GM18526 (cell line): ENCODE measurements around the gene FRZB.

Experiments
- POLR2A ChIP-seq: IDR thresholded peaks from 3 replicates; pipeline ENCODE4 v1.6.1; 2011; ENCODE audit not compliant: insufficient read length; ENCODE audit errors: extremely low read depth

The FRZB gene

GRCh38 chr2:182895798-182896197, 29.4 kb upstream of the FRZB start:
- no peak for TF ChIP-seq POLR2A

DNA sequence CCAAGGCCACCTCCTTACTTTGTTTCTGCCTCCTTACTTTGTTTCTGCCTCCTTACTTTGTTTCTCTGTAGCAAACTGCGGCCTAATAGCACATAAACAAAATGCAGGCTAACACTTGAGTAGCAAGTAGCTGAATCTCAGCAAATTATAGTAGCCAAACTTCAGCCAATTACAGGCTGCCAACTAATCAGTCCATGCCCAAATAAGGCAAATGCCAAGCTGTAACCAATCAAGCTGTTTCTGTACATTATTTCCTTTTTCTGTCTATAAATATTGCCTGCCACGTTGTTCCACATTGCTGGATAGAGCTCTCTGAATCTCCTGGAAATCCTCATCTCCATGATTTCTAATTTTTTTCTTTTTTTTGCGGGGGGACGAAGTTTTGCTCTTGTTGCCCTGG, 28.7 kb upstream of the FRZB start:
- no peak for TF ChIP-seq POLR2A

DNA sequence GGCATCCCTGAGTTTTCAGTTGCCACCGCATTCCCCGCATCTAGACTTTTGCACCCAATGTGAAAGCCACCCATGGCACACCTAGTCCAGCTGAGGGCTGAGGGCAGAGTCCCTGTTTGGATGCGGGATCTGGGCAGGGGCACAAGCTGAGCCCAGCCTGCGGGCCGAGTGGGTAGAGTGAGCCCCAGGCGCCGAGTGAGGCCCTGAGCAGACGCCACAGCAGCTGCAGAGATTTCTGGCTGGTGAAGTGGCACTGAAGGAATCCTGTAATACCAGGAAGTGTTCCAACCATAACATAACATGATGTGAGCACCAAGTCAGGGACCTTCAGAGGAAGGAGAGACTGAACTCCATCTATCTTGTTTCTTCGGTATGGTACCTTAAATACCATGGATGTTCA, 27.7 kb upstream of the FRZB start:
- no peak for TF ChIP-seq POLR2A

GRCh38 chr2:182893666-182894065, 27.2 kb upstream of the FRZB start:
- no peak for TF ChIP-seq POLR2A

DNA sequence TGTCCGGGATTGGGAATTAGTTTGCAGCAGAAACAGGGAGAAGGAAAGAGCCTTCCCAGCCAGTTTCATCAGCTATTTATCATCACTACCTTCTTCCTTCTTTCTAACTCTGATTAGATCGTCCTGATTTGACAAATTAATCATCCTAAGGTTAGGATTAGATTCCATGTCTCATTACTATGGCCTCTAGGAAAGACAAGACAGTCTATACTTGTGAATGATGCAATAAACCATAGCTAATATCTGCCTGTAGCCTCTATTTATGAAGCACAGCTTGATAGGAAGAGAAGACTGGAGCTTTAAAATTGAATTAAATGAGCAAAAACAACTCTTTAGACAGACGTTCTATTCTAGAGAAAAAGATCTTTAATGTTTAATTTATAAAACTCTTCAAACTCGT, 25.2 kb upstream of the FRZB start:
- TF ChIP-seq POLR2A: no peak

DNA sequence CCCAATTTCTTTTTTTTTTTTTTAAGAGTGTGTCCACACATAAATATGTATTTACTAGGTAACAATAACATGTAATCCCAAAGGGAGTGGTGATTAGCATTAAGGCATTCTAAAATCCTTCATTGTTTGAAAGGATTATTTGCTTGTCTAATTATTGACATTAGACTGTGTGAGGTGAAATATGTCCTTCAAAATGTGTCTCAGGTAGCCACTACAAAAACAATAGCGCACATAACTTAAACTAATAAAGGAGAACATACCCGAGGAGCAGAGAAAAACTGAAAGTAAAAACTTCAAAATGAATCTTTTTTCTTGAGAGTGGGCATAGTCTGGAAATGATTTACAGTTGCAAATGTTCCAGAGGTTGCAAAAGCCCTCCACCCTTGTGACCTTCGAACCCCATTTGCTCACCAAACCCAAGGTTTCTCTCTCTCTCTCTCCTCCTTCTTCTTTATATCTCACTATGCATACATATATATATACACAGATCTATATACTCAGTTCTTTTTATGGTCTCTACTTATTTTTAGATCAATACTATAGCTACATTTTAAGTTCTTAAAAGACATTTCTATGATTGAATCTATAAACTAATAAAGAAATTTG, 24.4 kb upstream of the FRZB start:
- no peak for TF ChIP-seq POLR2A

DNA sequence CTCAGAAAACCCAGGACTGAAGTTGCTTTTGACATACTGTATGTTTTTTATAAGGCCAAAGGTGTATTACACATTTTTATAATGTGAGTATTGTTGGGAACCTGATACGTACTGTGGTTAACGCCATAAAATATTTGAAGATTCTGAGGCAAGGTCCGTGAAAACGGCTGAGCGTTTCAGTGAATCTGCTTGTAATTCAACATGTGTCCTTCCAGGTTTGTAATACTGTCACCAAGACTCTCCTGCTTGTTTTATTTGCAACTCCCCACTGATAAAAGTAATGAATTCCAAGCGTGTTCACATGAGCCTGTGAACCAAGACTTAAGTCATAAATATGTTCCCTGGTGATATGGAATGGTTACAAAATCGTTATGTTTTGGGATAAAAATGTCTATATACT, 23.9 kb upstream of the FRZB start:
- no peak for TF ChIP-seq POLR2A

DNA sequence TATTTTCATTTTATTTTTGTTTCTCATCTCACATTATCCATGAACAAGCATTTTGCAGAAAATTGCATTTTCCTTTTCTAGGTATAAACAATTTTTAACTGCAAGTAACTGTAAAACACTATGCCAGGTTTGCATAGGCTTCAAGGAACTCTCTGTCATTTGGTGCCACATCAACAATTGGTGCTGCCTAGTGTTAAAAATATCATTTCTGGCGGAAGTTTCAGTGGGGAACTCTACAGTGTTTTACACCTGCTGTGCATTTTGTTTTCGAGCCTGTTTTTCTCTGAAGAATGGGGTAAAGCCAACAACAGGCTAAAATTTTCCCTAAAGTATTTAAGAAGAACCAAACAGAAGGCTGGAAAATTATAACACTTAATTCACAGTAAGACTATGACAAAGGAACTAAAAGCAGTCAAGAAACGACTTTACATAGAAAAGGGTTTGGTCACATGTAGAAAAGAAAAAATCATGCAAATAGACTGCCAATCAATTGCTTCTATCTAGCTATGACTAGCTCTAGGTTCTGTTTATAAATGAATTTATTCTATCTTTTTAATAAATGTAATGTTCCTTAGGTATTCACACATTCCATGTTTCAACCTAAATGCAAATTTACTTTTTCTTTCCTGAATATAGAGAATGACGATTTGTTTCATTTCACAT, 21.4 kb upstream of the FRZB start:
- TF ChIP-seq POLR2A: no peak

DNA sequence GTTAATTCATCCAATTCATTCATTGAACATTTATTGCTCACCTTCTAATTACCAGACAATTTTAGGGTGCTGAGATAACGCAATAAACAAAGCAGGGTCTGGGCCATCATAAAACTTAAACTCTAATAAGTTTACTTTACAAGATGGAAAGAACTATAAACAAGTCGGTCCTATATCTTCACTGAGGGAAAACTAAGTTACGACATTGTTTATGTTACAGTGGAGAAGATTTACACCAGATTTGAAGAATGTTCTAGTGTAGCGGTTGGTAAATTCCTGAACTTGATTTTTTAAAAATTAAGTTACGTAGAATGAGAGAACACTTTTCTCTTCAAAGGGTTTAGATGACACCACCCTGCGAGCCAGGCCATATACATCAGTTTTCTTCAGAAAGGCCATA, 20.7 kb upstream of the FRZB start:
- TF ChIP-seq POLR2A: no peak

GRCh38 chr2:182885771-182886170, 19.3 kb upstream of the FRZB start:
- TF ChIP-seq POLR2A: no peak

GRCh38 chr2:182883451-182883850, 17.0 kb upstream of the FRZB start:
- no peak for TF ChIP-seq POLR2A

DNA sequence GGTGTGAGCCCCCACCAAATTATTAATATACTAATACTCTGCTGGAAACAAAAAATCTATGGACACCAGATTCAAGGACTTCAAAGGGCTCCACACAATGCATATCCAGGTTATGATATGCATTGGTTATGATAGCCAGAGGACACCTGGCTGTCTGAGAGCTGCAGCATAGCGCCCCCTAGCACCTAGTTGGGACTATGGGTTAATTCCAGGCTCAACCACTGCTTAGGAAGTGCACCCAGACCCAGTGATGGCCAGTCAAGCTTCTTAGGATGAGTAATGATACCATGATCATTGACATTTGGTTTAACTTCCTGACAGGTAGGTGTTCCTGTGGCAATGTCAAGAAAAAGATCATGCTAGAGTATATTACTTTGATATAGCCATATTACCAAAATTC, 3.8 kb upstream of the FRZB start:
- TF ChIP-seq POLR2A: no peak

- TF ChIP-seq POLR2A: no peak
These were observed 1.8 kb upstream of the FRZB start for GRCh38 chr2:182868054-182868796.

DNA sequence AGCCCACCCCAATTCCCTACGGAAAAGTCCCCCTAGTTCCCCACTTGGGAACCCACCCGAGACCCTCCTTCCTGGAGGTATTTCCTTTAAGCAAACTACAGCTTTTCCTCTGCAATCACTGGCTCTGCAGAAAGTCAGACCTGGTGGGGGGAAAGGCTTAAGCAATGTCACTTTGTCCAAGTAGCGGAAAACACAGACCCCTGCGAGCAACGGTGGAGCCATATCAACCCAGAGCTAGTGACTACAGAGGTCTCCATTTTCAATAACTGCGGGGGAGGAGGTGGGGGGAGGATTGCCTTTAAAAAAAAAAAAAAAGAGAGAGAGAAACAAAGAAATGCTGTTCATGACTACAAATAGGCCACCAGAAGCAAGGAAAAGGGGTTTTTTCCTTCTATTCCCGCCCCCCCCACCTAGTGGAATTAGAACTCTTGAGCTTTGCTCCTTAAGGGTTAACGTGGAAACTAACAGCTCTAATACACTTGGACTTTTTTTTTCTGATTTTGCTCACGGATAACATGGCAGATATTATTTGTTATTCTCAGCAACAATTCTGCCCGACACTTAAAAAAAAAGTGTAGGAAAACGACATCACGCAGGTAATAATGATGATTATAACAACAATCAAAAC, 1.1 kb upstream of the FRZB start:
- no peak for TF ChIP-seq POLR2A

DNA sequence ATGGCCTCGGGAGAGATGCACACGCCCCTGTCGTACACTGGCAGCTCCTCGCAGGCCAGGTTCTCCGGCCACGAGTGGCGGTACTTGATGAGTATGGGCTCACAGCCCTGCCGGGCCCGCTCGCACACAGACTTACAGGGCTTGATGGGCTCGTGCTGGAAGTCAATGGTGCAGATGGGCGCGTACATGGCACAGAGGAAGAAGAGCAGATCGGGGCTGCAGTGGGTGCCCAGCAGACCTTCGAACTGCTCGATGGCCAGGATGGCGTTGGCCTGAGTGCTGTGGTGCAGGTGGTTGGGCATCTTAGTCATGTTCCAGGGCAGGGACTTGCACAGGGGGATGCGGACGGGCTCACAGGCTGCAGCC, 359 bp downstream of the FRZB start:
- TF ChIP-seq POLR2A: no peak

GRCh38 chr2:182864949-182865570, 1.4 kb downstream of the FRZB start:
- no peak for TF ChIP-seq POLR2A

GRCh38 chr2:182863642-182864041, 2.8 kb downstream of the FRZB start:
- TF ChIP-seq POLR2A: no peak
